GM13977 (cell line): ENCODE data around the gene ZNF541.
A peak's percentile ranks its signal among the peaks of the same experiment; 100 is the strongest.
"Not testable (repeated sequence)": the region's sequence is repeated elsewhere in the genome, so short reads cannot be mapped to it uniquely, and the experiment has no call there.

Experiments
- DNase-seq: peaks from one replicate; pipeline ENCODE4 v3.0.0; 2012; ENCODE audit warnings: low spot score
- in situ Hi-C: fragments of 300-500 bp; cut with MboI; formaldehyde crosslinking; loops from one replicate; pipeline ENCODE4 v1.12.0; 2022; ENCODE audit warnings: low sequenced_read_pairs, low pct_unique_long_range_greater_than_20kb, mixed read lengths, inconsistent platforms; ENCODE audit not compliant: unreplicated experiment
- TF ChIP-seq, protein P1 (sequence below): IDR thresholded peaks from 2 replicates; pipeline ENCODE4 v1.5.1; 2012; ENCODE audit warnings: mild to moderate bottlenecking, control low read depth; ENCODE audit not compliant: insufficient read depth; ENCODE audit errors: extremely low read depth, missing control alignments

ZNF541 gene

DNA sequence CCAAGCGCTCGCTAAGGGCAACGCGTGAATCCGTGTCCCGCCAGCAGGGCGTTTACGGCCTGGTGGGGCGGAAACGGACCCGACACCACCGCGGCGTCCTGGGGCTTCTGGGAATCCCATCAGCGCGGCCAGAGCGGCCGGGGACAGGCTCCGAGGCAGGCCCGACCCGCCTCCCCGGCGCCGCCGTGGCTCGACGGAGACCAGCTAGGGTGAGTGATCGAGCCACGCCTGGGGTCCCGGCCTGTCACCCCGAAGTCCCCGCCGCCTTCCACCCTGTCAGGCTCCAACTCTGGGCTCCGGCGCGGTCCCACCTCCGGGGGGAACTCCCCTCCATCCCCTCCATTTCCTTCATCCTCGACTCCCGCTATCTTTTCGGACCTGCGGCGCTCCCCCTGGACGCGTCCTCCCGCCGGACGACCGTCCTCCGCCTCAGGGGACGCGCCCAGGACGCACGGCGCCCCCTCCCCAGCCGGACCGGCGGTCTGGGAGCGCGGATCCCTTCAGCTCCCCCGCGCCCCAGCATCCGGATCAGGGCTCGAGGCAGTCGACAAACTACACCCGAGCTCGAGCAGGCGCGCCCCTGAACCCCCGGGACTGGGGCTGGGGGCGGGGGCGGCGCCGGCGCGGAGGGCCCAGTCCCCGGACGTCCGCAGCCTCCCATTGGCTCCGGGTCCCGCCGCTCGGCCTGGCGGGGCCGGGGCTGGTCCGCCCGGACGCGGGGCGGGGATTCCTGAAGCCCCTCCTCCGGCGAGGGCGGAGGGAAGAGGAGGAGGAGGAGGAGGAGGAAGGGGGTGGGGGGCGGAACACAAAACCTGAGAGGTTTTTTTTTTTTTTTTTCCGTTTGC is 35.3 kb upstream of the ZNF541 start:
- in situ Hi-C loops = no loop called here
- peak; percentile 99 for DNase-seq
- TF ChIP-seq, protein P1, sequence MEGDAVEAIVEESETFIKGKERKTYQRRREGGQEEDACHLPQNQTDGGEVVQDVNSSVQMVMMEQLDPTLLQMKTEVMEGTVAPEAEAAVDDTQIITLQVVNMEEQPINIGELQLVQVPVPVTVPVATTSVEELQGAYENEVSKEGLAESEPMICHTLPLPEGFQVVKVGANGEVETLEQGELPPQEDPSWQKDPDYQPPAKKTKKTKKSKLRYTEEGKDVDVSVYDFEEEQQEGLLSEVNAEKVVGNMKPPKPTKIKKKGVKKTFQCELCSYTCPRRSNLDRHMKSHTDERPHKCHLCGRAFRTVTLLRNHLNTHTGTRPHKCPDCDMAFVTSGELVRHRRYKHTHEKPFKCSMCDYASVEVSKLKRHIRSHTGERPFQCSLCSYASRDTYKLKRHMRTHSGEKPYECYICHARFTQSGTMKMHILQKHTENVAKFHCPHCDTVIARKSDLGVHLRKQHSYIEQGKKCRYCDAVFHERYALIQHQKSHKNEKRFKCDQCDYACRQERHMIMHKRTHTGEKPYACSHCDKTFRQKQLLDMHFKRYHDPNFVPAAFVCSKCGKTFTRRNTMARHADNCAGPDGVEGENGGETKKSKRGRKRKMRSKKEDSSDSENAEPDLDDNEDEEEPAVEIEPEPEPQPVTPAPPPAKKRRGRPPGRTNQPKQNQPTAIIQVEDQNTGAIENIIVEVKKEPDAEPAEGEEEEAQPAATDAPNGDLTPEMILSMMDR = no peak

DNA sequence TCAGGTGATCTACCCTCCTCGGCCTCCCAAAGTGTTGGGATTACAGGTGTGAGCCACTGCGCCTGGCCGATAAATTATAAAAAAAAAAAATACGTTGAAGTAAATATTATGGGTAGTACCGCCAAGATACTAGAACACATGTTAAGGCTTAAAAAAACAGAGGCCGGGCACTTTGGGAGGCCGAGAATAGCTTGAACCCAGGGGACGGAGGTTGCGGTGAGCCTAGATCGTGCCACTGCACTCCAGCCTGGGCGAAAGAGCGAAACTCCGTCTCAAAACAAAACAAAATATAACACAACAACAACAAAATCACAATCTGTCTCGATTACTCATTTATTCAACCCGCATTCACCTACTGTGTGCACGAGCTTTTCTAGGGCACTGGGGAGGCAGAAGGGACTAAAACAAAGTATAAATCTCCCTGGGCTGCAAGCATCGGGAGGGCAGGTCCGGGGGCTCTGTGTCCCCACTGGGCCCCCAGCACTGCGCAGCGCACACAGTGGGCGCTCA is 34.7 kb upstream of the ZNF541 start:
- in situ Hi-C loops = no loop called here
- TF ChIP-seq, protein P1 = no peak
- DNase-seq = no peak

DNA sequence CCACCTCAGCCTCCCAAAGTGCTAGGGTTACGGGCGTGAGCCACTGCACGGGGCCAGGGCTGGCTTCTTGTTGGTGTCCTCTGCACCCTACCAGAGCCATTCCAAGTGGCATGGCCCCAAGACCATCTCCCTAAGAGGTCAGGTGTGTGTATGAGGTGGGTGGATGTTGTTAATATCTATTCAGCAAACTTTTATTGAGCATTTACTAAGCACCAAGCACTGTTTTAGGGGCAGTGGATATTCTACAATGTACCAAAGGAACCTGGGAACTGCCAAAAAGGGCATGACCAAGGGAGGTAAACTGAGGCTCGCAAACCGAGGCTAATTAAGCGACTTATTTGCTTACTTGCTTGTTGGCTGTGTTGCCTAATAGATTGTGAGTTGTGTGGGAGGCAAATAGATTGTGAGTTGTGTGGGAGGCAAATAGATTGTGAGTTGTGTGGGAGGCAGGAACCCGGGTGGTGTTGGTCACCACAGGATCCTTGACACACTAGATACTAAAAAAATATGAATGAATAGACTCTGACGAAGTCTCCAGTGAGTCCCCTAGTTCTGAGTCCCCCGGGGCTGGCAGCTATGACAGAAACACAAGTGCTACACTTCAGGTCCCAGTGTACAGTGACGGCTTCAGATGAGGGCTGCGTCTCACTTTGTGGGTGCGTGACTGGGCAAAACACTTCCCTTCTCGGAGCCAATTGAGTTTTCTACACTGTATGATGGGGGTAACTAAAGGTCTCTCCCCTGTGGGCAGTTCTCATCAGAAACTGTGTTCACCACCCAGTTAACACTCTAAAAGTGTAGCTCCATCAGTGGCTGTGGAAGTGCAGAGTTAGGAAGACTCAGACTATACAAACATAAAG is 31.0 kb upstream of the ZNF541 start:
- TF ChIP-seq, protein P1 = no peak
- DNase-seq = no peak
- in situ Hi-C loops = no loop called here

DNA sequence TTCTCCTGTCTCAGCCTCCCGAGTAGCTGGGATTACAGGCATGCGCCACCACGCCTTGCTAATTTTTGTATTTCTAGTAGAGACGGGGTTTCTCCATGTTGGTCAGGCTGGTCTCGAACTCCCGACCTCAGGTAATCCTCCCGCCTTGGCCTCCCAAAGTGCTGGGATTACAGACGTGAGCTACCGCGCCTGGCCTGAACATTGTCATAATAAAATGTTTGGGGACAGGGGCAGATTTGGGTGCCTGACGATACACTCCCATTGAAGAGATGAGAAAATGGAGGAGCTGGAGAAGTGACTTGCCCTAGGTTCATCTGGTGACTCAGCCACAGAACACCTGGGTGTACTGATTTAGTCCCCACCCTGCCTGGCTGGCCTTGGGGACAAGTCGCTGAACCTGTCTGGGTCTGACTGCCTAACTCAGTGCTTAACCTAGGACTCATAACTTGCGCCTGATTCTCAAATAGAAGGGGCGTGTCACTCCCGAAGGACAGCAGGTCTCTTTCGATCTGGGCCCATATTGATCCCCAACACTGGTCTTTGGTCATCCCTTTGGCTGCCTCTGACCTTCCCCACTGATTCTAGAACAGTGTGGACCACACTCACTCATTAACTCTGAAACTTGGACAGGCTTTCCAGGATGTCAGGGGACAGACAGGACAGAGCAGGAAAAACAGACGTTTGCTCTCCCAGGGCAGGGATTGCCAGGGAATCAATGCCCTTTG is 28.4 kb upstream of the ZNF541 start:
- in situ Hi-C loops = no loop called here
- TF ChIP-seq, protein P1 = no peak
- DNase-seq = no peak

DNA sequence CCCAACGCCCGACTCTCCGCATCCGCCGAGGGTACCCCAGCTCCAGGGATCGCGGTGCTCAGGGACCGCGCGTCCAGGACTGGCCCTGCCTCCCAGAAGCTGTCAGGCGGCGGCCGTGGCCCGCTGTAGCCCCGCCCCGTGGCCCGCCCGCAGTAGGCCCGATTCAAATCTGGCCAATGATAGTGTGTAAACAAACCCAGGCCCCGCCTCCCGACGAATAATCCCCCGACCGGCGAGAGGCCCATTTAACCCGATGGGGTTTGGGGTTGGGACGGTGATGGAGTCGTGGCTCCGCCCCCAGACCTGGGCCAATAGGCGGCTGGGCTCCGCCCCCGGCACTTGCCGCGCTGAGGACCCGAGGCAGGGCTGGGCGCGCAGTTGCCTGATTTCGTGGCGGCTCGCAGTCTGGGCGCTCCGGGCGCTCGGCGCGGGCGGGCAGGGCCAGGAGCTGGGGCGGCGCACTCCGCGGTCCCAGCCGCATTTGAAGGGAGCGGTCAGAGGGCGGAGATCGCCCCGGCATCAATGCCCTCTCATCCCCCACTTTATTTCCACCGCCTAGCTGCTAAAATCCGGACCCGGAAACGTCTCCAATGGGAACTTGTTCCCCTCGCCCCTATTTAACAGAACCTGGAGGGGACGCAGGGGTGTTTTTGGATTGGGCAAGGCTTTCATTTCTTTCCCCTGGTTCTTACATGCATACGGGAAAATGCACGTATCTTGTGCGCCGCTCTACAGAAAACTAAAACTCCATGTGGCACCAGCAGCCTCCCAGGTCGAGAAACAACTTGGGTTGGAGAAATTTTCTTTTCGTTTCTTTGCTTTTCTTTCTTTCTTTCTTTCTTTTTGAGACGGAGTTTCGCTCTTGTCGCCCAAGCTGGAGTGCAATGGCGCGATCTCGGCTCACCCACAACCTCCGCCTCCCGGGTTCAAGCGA is 27.6 kb upstream of the ZNF541 start:
- TF ChIP-seq, protein P1 = no peak
- DNase-seq = peak; percentile 100
- in situ Hi-C loops = no loop called here

DNA sequence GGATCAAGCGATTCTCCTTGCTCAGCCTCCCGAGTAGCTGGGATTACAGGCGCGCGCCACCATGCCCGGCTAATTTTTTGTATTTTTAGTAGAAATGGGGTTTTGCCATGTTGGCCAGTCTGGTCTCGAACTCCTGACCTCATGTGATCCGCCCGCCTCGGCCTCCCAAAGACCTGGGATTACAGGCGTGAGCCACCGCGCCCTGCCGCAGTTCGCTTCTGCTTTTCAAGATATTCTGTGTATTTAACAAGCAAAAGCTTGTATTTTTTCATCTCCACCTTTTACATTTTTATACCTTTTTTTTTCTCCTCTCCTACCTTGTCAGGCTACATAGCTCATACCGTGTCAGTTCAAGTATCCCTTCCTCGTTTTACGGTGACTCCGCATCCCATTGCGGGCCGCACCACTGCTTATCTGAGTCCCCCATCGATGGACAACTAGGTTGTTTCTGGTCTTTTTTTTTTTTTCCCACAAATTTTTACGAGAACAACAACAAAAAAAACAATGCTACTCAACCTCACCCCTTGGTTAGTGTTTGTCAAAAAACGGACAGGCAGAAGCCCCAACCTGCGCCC is 26.8 kb upstream of the ZNF541 start:
- DNase-seq, in situ Hi-C loops: not testable (repeated sequence)
